ENCODE data around the gene TMEM178B. TPM values are rescaled to one million over a fixed set of nuclear protein-coding genes. Genes with fewer than 3 reads are reported as not detected.

The TMEM178B gene
- total RNA-seq, 1 experiment from 2014 or later = 0.39 TPM

DNA sequence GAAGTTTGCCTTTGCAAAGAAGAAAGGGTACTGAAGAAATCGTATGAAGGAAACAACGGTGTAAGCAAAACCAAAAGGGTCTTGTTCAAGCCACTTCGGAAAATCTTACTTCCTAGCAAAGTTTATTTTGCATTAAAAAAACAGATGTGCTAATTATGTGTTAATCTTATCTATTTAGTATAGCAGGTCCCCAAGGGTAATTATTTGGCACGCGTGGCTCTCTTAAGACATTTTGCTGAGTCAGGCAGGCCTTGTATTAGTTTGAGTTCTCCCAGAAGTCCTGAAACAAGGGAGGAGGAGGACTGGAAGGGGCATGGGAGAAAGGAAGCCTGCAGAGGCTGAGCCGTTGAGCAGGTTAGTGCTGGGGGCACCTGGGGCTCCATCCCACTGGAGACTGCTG lies 44.9 kb downstream of the TMEM178B start:
- intact Hi-C loops (cut with micrococcal nuclease; ENCODE audit: unreplicated experiment) (no loop called here), in situ Hi-C loops (cut with HindIII; ENCODE audit: low pct_unique_long_range_greater_than_20kb, low sequenced_read_pairs) (no loop called here)
- peaks cover 2% of the 10 kb centered on the region; the same call in 1 of the 2 replicates for H3K27me3 ChIP-seq (ENCODE audit: control insufficient read depth, insufficient read depth, low read length)
- POLR2A ChIA-PET = no interaction called here
- no peak overlapping the region for H3K4me3 ChIP-seq (ENCODE audit: low read depth in 2 of 2, low read length in 2 of 2)
- no peak overlapping the region for H3K27ac ChIP-seq (ENCODE audit: low read length)
- ATAC-seq (no peak), DNase-seq (ENCODE audit: low read depth, low spot score) (no peak)
- no peaks in the 10 kb centered on the region for H3K36me3 ChIP-seq (ENCODE audit: control insufficient read depth, insufficient read depth, low read length)
- TF ChIP-seq TCF7L2 (IDR thresholded peaks at IDR 0.05; ENCODE audit: low read depth, low read length) = no peak
- TF ChIP-seq POLR2AphosphoS5 (IDR thresholded peaks at IDR 0.05; ENCODE audit: low read depth, low read length) = no peak
- TF ChIP-seq, protein P1, sequence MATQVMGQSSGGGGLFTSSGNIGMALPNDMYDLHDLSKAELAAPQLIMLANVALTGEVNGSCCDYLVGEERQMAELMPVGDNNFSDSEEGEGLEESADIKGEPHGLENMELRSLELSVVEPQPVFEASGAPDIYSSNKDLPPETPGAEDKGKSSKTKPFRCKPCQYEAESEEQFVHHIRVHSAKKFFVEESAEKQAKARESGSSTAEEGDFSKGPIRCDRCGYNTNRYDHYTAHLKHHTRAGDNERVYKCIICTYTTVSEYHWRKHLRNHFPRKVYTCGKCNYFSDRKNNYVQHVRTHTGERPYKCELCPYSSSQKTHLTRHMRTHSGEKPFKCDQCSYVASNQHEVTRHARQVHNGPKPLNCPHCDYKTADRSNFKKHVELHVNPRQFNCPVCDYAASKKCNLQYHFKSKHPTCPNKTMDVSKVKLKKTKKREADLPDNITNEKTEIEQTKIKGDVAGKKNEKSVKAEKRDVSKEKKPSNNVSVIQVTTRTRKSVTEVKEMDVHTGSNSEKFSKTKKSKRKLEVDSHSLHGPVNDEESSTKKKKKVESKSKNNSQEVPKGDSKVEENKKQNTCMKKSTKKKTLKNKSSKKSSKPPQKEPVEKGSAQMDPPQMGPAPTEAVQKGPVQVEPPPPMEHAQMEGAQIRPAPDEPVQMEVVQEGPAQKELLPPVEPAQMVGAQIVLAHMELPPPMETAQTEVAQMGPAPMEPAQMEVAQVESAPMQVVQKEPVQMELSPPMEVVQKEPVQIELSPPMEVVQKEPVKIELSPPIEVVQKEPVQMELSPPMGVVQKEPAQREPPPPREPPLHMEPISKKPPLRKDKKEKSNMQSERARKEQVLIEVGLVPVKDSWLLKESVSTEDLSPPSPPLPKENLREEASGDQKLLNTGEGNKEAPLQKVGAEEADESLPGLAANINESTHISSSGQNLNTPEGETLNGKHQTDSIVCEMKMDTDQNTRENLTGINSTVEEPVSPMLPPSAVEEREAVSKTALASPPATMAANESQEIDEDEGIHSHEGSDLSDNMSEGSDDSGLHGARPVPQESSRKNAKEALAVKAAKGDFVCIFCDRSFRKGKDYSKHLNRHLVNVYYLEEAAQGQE (IDR thresholded peaks at IDR 0.05; ENCODE audit: insufficient read depth in 1 of 2, low read depth in 2 of 2, low read length in 1 of 2) = no peak
- TF ChIP-seq, protein P2, sequence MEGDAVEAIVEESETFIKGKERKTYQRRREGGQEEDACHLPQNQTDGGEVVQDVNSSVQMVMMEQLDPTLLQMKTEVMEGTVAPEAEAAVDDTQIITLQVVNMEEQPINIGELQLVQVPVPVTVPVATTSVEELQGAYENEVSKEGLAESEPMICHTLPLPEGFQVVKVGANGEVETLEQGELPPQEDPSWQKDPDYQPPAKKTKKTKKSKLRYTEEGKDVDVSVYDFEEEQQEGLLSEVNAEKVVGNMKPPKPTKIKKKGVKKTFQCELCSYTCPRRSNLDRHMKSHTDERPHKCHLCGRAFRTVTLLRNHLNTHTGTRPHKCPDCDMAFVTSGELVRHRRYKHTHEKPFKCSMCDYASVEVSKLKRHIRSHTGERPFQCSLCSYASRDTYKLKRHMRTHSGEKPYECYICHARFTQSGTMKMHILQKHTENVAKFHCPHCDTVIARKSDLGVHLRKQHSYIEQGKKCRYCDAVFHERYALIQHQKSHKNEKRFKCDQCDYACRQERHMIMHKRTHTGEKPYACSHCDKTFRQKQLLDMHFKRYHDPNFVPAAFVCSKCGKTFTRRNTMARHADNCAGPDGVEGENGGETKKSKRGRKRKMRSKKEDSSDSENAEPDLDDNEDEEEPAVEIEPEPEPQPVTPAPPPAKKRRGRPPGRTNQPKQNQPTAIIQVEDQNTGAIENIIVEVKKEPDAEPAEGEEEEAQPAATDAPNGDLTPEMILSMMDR (IDR thresholded peaks at IDR 0.05) = no peak
- TF ChIP-seq SIN3A (IDR thresholded peaks at IDR 0.05; ENCODE audit: borderline replicate concordance, insufficient read depth, low read depth, low read length) = no peak
- CTCF ChIA-PET = no interaction called here
- no peaks in the 10 kb centered on the region for H3K4me1 ChIP-seq (ENCODE audit: control insufficient read depth, insufficient read depth, low read length)
- H3K9me3 ChIP-seq (ENCODE audit: control insufficient read depth, insufficient read depth, low read depth, low read length) = no peaks in the 10 kb centered on the region
- BruUV-seq (replicated peaks) = no TSS peak

- no peak overlapping the region for H3K4me3 ChIP-seq (ENCODE audit: low read depth in 2 of 2, low read length in 2 of 2)
- no peaks in the 10 kb centered on the region for H3K36me3 ChIP-seq (ENCODE audit: control insufficient read depth, insufficient read depth, low read length)
- intact Hi-C loops (cut with micrococcal nuclease; ENCODE audit: unreplicated experiment) (no loop called here), in situ Hi-C loops (cut with HindIII; ENCODE audit: low pct_unique_long_range_greater_than_20kb, low sequenced_read_pairs) (no loop called here)
- H3K27me3 ChIP-seq (ENCODE audit: control insufficient read depth, insufficient read depth, low read length) = peaks cover 2% of the 10 kb centered on the region; the same call in 1 of the 2 replicates
- no peaks in the 10 kb centered on the region for H3K4me1 ChIP-seq (ENCODE audit: control insufficient read depth, insufficient read depth, low read length)
- BruUV-seq (replicated peaks) = no TSS peak
- POLR2A ChIA-PET = no interaction called here
- H3K9me3 ChIP-seq (ENCODE audit: control insufficient read depth, insufficient read depth, low read depth, low read length) = no peaks in the 10 kb centered on the region
- DNase-seq (ENCODE audit: low read depth, low spot score) (no peak), ATAC-seq (no peak)
- no peak overlapping the region for H3K27ac ChIP-seq (ENCODE audit: low read length)
- TF ChIP-seq SIN3A (IDR thresholded peaks at IDR 0.05; ENCODE audit: borderline replicate concordance, insufficient read depth, low read depth, low read length) (no peak), POLR2AphosphoS5 (IDR thresholded peaks at IDR 0.05; ENCODE audit: low read depth, low read length) (no peak), TCF7L2 (IDR thresholded peaks at IDR 0.05; ENCODE audit: low read depth, low read length) (no peak)
- TF ChIP-seq, protein P2 (IDR thresholded peaks at IDR 0.05) = no peak
- TF ChIP-seq, protein P1 (IDR thresholded peaks at IDR 0.05; ENCODE audit: insufficient read depth in 1 of 2, low read depth in 2 of 2, low read length in 1 of 2) = no peak
- CTCF ChIA-PET = no interaction called here
These were observed 45.3 kb downstream of the TMEM178B start for GRCh38 chr7:141119187-141119586.

Measured in Panc1 (cell line).